ENCODE measurements around the gene FBXL4. TPM values are rescaled to one million over a fixed set of nuclear protein-coding genes. Genes with fewer than 3 reads are reported as not detected.

FBXL4 gene
- total RNA-seq, 1 donor from 2014 or later = 12.8 TPM

- intact Hi-C loops (cut with DNase I) = no loop called here
- no peak for DNase-seq (ENCODE audit: low spot score)
These were observed 43.6 kb downstream of the FBXL4 start for GRCh38 chr6:98904096-98904495.

- DNase-seq (ENCODE audit: low spot score) = no peak
- intact Hi-C loops (cut with DNase I) = no loop called here
These were observed 47.0 kb downstream of the FBXL4 start for GRCh38 chr6:98900706-98901105.

GRCh38 chr6:98894810-98895209 lies 52.9 kb downstream of the FBXL4 start:
- intact Hi-C loops (cut with DNase I) = no loop called here
- DNase-seq (ENCODE audit: low spot score) = no peak

- intact Hi-C loops (cut with DNase I) = no loop called here
- DNase-seq (ENCODE audit: low spot score) = no peak
These were observed 60.1 kb downstream of the FBXL4 start for GRCh38 chr6:98887650-98888049.

- intact Hi-C loops (cut with DNase I) = no loop called here
- no peak for DNase-seq (ENCODE audit: low spot score)
These were observed 62.4 kb downstream of the FBXL4 start for GRCh38 chr6:98885330-98885729.

GRCh38 chr6:98880486-98880885 lies 67.3 kb downstream of the FBXL4 start:
- intact Hi-C loops (cut with DNase I) = no loop called here
- DNase-seq (ENCODE audit: low spot score) = no peak

- intact Hi-C loops (cut with DNase I) = no loop called here
- no peak for DNase-seq (ENCODE audit: low spot score)
These were observed 70.5 kb downstream of the FBXL4 start for GRCh38 chr6:98877250-98877649.

GRCh38 chr6:98875375-98875774 lies 72.4 kb downstream of the FBXL4 start:
- intact Hi-C loops (cut with DNase I) = no loop called here
- no peak for DNase-seq (ENCODE audit: low spot score)

- intact Hi-C loops (cut with DNase I) = no loop called here
- no peak for DNase-seq (ENCODE audit: low spot score)
These were observed 75.9 kb downstream of the FBXL4 start for GRCh38 chr6:98871821-98872220.

GRCh38 chr6:98871057-98871456 lies 76.7 kb downstream of the FBXL4 start:
- intact Hi-C loops (cut with DNase I) = no loop called here
- DNase-seq (ENCODE audit: low spot score) = no peak

GRCh38 chr6:98864497-98864896 lies 83.2 kb downstream of the FBXL4 start:
- intact Hi-C loops (cut with DNase I) = no loop called here
- DNase-seq (ENCODE audit: low spot score) = no peak

GRCh38 chr6:98848539-98849242 lies 99.1 kb downstream of the FBXL4 start:
- intact Hi-C loops (cut with DNase I) = no loop called here
- DNase-seq (ENCODE audit: low spot score) = no peak

GRCh38 chr6:98847779-98848538 lies 99.8 kb downstream of the FBXL4 start:
- DNase-seq (ENCODE audit: low spot score) = no peak
- intact Hi-C loops (cut with DNase I) = no loop called here

- intact Hi-C loops (cut with DNase I) = no loop called here
- no peak for DNase-seq (ENCODE audit: low spot score)
These were observed 100.3 kb downstream of the FBXL4 start for GRCh38 chr6:98847416-98847778.

GRCh38 chr6:98846021-98846380 lies 101.7 kb downstream of the FBXL4 start:
- intact Hi-C loops (cut with DNase I) = no loop called here
- no peak for DNase-seq (ENCODE audit: low spot score)

- intact Hi-C loops (cut with DNase I) = no loop called here
- DNase-seq (ENCODE audit: low spot score) = peak; percentile 81
These were observed 102.3 kb downstream of the FBXL4 start for GRCh38 chr6:98845211-98846020.

- no peak for DNase-seq (ENCODE audit: low spot score)
- intact Hi-C loops (cut with DNase I) = no loop called here
These were observed 103.2 kb downstream of the FBXL4 start for GRCh38 chr6:98844244-98845210.

- no peak for DNase-seq (ENCODE audit: low spot score)
- intact Hi-C loops (cut with DNase I) = no loop called here
These were observed 104.2 kb downstream of the FBXL4 start for GRCh38 chr6:98843271-98844243.

All from cardiac septum (tissue), 1 donor.